Measurements from ENCODE around the gene EIF3L.
A peak's percentile ranks its signal among the peaks of the same experiment; 100 is the strongest.

Gene EIF3L

DNA sequence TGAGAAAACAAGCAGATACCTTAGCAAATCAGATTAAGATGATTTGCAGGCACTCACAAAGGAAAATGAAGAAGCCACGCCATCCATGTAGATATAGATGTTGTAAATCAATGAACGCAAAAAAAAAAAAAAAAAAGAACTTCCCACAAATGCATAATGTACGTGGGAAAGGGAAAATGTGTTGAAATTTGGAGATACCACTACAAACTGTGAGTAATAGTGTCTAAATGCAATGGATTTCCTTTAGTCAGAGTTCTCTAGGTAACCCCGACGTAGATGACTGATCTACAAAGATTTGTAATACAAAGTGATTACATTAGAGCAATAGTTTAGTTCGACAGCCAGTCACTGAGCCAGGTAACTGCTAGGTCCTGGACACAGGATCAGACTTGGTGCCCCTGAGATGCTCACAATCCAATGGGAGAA is 4.3 kb upstream of the EIF3L start:
- ChIA-PET POLR2A (interaction anchor here (0.9 to 1.6 kb wide), 6 partner anchors 10 to 40 kb away, joined by 4 to 8 read pairs (median 5); partner anchors contain the start of gene GCAT), CTCF (interaction anchor here (1.4 to 12.0 kb wide), 4 partner anchors 18 to 40 kb away, joined by 3 to 151 read pairs (median 40); no protein-coding TSS in a partner anchor)
- H3K4me3 ChIP-seq (ENCODE audit: low read depth, low read length), result peak overlapping the region; percentile 47
- no peak for DNase-seq (ENCODE audit: low read depth, low spot score)
- TF ChIP-seq, protein P1, sequence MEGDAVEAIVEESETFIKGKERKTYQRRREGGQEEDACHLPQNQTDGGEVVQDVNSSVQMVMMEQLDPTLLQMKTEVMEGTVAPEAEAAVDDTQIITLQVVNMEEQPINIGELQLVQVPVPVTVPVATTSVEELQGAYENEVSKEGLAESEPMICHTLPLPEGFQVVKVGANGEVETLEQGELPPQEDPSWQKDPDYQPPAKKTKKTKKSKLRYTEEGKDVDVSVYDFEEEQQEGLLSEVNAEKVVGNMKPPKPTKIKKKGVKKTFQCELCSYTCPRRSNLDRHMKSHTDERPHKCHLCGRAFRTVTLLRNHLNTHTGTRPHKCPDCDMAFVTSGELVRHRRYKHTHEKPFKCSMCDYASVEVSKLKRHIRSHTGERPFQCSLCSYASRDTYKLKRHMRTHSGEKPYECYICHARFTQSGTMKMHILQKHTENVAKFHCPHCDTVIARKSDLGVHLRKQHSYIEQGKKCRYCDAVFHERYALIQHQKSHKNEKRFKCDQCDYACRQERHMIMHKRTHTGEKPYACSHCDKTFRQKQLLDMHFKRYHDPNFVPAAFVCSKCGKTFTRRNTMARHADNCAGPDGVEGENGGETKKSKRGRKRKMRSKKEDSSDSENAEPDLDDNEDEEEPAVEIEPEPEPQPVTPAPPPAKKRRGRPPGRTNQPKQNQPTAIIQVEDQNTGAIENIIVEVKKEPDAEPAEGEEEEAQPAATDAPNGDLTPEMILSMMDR (IDR thresholded peaks at IDR 0.05; ENCODE audit: insufficient read depth, low read length, missing control alignments), result no peak

DNA sequence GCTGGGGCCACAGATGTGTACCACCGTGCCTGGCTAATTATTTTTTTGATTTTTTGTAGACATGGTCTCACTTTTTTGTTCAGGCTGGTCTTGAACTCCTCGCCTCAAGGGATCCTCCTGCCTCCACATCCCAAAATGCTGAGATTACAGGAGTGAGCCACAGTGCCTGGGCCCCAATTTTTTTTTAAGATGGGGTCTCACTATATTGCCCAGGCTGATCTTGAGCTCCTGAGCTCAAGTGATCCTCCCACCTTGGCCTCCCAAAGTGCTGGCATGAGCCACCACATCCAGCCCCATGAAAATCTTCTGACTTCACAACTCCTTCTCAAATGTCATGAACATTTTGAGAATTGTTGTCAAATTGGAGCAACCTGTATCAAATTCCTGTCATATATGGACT is 2.8 kb upstream of the EIF3L start:
- no peak for DNase-seq (ENCODE audit: low read depth, low spot score)
- no peak overlapping the region for H3K4me3 ChIP-seq (ENCODE audit: low read depth, low read length)
- ChIA-PET POLR2A (no interaction called here), CTCF (interaction anchor here (12.0 kb wide), 1 partner anchor 18 kb away, joined by 151 read pairs; no protein-coding TSS in a partner anchor)
- TF ChIP-seq, protein P1 (IDR thresholded peaks at IDR 0.05; ENCODE audit: insufficient read depth, low read length, missing control alignments), result no peak

GRCh38 chr22:37848587-37849088 is 581 bp upstream of the EIF3L start:
- CTCF ChIA-PET, result interaction anchor here (1.5 to 12.0 kb wide), 3 partner anchors 12 to 39 kb away, joined by 3 to 151 read pairs (median 6); no protein-coding TSS in a partner anchor
- TF ChIP-seq, protein P1 (IDR thresholded peaks at IDR 0.05; ENCODE audit: insufficient read depth, low read length, missing control alignments), result no peak
- no peak for DNase-seq (ENCODE audit: low read depth, low spot score)
- POLR2A ChIA-PET, result no interaction called here
- peak overlapping the region; percentile 82 for H3K4me3 ChIP-seq (ENCODE audit: low read depth, low read length)

GRCh38 chr22:37850801-37851200 is 1.6 kb downstream of the EIF3L start:
- H3K4me3 ChIP-seq (ENCODE audit: low read depth, low read length), result no peak overlapping the region
- POLR2A ChIA-PET, result no interaction called here
- TF ChIP-seq, protein P1 (IDR thresholded peaks at IDR 0.05; ENCODE audit: insufficient read depth, low read length, missing control alignments), result no peak
- DNase-seq (ENCODE audit: low read depth, low spot score), result no peak
- CTCF ChIA-PET, result interaction anchor here (0.8 to 12.0 kb wide), 5 partner anchors 14 to 37 kb away, joined by 3 to 151 read pairs (median 4); no protein-coding TSS in a partner anchor

DNA sequence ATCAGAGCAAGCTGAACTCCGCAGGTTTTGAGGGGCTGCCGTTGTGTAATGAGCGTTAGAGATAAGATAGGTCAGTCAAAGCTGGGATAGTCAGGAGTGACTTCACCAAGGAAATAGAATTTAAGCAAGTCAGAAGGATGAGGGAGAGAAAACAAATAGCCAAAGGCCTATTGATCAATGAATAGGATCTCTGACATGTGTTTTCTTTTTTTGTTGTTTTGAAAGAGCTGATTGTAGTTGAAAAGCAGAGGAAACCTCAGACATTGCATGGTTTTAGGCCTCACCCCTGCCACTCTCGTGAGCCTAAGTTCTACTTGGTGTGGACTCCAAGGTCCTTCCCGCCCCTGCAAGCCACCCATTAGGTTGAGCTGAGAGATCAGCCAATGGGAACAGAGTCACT is 3.2 kb downstream of the EIF3L start:
- CTCF ChIA-PET, result interaction anchor here (0.9 to 12.0 kb wide), 6 partner anchors 8 to 81 kb away, joined by 3 to 151 read pairs (median 4); partner anchors contain the start of gene ANKRD54
- DNase-seq (ENCODE audit: low read depth, low spot score), result no peak
- POLR2A ChIA-PET, result interaction anchor here (0.6 kb wide), 1 partner anchor 550 kb away, joined by 3 read pairs; no protein-coding TSS in a partner anchor
- no peak overlapping the region for H3K4me3 ChIP-seq (ENCODE audit: low read depth, low read length)
- TF ChIP-seq, protein P1 (IDR thresholded peaks at IDR 0.05; ENCODE audit: insufficient read depth, low read length, missing control alignments), result no peak

DNA sequence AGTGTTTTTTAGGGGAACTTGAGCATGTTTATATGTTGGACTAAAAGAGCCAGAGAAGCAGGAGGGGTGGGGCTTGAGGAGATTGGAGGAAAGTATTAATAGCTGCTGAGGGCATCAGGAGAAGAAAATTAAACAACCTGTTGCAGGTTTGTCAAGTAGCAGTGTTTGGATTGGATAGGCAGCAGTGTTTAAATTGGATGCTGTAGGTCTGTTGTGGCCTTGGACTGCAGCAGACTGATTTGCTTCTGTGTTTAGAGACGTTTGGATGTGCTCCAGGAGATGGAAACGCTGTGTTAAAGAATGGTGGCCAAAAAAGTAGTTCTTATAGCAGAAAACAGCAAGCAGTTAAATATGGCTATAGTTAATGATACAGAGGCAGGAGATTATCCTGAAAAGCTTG is 5.7 kb downstream of the EIF3L start:
- no peak for DNase-seq (ENCODE audit: low read depth, low spot score)
- CTCF ChIA-PET, result interaction anchor here (1.5 to 12.0 kb wide), 5 partner anchors 10 to 194 kb away, joined by 3 to 151 read pairs (median 3); no protein-coding TSS in a partner anchor
- no peak overlapping the region for H3K4me3 ChIP-seq (ENCODE audit: low read depth, low read length)
- TF ChIP-seq, protein P1 (IDR thresholded peaks at IDR 0.05; ENCODE audit: insufficient read depth, low read length, missing control alignments), result no peak
- POLR2A ChIA-PET, result no interaction called here

Data from AG04449 (cell line).